CD1c-positive myeloid dendritic cell (primary cell): ENCODE results near the gene ABCF1.
"Not testable (repeated sequence)": the region's sequence is repeated elsewhere in the genome, so short reads cannot be mapped to it uniquely, and the experiment has no call there.

ENCODE experiments used
- DNase-seq: peaks from one replicate; pipeline ENCODE4 v3.0.0-alpha.2; 2016; ENCODE audit errors: extremely low spot score

Gene ABCF1

GRCh38 chr6:30571075-30571761, at the start of gene ABCF1:
Gene ABCF1, plus strand, starts transcription at chr6:30571442. Its CDS starts 46 bp downstream, at chr6:30571488.
- peak; percentile 100 for DNase-seq

- not testable (repeated sequence) for DNase-seq
Observed at GRCh38 chr6:30521952-30522351, 49.3 kb upstream of the ABCF1 start.

DNA sequence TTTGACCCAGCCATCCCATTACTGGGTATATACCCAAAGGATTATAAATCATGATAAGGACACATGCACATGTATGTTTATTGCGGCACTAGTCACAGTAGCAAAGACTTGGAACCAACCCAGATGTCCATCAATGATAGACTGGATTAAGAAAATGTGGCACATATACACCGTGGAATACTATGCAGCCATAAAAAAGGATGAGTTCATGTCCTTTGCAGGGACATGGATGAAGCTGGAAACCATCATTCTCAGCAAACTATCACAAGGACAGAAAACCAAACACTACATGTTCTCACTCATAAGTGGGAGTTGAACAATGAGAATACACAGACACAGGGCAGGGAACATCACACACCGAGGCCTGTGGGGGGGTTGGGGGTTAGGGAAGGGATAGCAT, 44.8 kb upstream of the ABCF1 start:
- DNase-seq, result not testable (repeated sequence)

- DNase-seq, result peak; percentile 69
Observed at GRCh38 chr6:30529349-30529875, 41.8 kb upstream of the ABCF1 start.

GRCh38 chr6:30530014-30530413, 41.2 kb upstream of the ABCF1 start:
- DNase-seq, result peak; percentile 62

DNA sequence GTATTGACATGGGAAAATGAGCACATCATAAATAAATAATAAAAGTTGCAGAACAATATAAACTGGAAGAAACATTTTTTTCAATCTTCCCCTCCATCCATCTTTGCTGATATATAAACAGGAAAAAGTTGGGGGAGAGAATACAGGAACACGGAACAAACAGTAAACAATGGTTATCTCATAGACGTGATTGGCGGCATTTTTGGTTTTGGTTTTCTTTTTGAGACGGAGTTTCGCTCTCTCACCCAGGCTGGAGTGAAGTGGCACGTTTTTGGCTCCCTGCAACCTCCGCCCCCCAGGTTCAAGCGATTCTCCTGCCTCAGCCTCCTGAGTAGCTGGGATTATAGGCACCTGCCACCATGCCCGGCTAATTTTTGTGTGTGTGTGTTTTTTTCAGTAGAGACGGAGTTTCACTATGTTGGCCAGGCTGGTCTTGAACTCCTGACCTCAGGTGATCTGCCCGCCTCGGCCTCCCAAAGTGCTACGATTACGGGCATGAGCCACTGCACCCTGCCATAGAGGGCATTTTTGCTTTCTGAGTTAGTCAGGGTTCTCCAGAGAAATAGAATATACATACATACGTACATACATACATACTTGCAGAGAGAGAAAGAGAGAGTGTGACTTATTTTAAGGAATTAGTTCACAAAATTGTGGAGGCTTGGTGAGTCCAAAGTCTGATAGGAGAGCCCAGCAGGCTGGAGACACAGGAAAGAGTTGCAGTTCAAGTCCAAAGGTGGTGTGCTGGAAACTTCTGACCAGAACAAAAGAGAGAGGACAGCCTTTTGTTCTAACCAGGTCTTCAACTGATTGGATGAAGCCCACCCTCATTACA, 37.6 kb upstream of the ABCF1 start:
- DNase-seq, result no peak

DNA sequence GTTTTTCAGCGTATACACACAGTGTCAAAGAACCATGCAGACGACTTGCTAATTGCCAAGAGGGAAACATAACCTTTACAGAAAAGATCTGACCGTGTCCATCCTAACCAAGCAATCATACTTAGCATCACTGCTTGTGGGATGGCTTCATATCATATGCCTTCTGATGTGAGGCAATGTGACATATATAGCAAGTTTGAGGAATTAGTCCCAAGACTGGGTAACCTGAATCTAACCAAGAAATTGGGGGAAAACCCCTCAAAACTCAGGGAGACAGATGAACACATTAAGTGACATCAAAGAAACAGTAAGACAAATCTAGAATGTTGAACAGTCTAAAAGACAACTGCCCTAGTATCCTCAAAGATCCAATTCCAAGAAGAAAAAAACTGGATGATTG, 33.3 kb upstream of the ABCF1 start:
- no peak for DNase-seq

DNA sequence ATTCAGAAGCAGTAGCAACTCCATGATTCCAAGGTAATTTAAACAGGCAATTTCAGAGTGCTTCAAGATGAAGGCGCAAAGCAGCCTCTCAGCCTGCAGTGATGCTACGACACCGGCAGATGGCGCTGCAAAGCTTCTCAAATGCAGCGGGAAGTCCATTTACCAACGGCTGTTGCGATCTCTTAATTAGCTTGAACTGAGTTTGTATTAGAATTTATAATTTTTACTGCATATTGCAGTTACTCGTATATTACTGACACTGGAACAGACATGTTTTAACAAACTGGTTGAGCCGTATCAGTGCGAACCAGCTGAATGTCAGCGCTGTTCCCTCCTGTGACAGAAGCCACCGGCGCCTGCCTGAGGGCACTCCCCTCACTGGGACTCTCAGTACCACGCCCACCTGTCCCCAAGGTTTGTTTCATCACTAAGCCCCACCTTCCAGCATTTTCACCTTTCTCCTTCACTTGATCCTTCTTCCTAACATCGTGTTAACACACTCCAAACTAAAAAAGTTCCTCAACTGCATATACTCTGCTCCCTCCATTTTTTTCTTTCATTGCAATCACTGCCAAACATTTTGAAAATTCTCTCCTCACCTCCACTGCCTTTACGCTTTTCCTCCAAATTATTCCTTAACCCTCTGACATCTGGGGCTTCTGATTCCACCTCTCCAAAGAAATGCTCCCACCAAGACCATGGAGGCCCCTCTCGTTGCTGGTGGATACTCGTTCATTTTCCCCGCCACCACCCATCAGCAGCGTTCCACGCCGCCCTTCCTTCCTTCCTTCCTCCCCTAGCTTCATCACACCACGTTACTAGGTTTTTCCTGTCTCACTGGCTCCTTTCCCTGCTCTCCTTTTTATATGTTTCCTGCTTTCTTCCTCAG, 29.5 kb upstream of the ABCF1 start:
- DNase-seq, result peak; percentile 92

DNA sequence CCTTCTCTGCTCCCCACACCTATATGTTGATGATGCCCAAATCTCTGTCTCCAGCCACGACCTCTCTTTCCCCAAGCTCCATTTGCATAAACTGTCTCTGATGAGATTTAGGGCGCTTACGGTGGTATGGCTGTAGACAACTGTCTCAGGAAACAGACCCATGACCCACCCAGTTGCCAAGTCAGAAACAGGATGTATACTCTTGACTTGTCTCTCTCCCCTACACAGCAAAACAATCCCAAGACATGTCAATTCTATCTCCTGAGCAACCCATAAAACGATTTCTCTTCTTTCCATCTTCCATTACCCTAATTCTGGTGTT, 28.9 kb upstream of the ABCF1 start:
- no peak for DNase-seq

DNA sequence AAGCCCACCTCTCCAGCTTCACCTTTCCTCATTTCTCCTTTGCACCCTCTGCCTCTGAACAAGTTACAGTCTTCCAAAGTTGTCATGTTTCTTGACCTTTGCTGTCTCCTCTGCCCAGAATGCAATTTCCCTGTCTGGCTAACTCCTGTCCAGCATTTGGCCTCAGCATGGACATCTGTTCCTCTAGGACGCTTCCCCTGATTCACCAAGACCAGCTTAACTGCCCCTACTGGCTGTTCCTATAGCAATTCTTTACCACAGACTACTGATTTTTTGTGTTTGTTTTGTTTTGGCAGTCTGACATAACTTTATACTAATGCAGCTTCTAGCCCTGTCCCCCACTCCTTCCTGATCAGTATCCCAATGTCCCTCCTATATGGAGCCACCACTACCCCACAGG, 28.3 kb upstream of the ABCF1 start:
- no peak for DNase-seq

DNA sequence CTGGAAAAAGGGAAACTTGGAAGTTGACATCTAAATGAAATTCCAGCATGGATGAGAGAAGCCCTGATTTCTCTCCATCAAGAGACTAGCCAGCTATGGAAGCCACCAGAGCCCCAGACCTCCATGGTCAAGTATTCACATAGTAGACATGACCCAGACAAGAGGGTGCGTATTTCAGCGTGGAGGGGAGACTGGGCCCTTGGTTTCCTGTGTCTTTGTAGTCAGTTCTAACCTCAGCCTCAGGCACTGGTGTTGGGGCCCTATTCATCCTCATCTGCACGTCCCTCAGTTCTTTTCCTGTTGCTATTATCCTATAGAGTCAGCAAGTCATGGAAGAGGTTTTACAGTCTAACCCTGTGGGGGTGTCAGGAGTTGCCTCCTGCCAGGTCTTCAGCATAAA, 27.4 kb upstream of the ABCF1 start:
- DNase-seq, result no peak

DNA sequence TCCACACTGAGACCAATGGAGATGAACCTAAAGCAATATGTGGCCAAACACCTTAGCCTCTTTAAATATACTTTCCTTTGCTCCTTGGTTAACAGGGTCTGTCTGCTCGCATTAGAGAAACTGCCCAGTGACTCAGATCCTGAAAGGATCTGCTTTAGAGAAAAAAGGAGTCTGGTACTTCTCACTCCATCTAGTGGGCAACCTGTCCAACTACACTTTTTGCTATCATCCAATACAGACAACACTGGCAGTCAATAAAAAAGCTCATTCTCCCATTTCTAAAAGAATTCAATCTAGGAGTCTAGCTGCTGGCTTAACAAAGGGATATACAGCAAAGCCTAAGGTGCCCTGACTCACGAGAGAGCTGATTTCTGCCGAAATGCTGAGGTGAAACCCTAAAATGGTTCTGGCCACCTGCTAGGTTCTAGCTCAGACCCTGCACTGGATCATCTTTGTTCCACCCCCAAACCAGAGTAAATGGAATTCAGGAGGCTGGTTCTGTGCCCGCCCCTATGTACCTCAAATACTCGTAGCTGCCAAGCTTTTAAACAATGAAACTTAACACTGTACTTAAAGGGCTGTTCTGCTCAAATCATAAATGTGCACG, 26.5 kb upstream of the ABCF1 start:
- DNase-seq, result peak; percentile 68

DNA sequence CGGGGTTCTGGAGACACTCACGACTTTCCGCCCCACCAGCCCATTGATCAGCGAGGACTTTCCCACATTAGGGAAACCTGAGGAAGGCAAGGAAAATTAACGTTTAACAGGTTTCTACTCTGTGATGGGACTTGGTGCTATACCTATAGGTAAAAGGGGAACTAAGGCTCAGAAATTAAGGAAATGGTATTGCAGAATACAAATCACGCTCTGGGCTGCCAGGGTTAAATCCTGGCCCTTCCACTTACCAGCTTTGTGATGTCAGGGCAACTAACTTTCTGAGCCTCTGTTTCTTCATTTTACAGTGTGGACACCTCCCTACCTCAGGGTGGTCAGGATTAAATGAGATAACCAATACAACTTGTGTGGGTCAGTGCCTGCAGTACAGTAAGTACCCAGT, 23.8 kb upstream of the ABCF1 start:
- peak; percentile 25 for DNase-seq

DNA sequence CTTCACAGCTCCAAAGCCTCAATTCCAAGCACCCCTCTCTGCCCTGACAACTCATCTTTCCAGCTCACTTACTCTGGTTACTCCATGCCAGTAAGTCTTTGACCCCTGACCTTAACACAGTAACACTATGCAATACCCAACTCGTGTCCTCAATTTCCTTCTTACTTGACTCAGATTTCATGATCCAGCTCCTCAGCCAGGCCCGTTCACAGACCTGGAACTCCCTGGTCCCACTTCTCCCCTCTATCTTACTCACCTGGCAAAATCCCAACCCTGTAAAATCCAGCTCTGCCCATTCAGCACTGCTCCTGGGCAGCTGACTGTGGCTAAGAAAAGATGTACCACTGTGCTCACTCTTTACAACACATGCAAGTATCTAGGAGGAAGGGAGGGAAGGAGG, 22.9 kb upstream of the ABCF1 start:
- no peak for DNase-seq

- no peak for DNase-seq
Observed at GRCh38 chr6:30554404-30554803, 16.8 kb upstream of the ABCF1 start.

DNA sequence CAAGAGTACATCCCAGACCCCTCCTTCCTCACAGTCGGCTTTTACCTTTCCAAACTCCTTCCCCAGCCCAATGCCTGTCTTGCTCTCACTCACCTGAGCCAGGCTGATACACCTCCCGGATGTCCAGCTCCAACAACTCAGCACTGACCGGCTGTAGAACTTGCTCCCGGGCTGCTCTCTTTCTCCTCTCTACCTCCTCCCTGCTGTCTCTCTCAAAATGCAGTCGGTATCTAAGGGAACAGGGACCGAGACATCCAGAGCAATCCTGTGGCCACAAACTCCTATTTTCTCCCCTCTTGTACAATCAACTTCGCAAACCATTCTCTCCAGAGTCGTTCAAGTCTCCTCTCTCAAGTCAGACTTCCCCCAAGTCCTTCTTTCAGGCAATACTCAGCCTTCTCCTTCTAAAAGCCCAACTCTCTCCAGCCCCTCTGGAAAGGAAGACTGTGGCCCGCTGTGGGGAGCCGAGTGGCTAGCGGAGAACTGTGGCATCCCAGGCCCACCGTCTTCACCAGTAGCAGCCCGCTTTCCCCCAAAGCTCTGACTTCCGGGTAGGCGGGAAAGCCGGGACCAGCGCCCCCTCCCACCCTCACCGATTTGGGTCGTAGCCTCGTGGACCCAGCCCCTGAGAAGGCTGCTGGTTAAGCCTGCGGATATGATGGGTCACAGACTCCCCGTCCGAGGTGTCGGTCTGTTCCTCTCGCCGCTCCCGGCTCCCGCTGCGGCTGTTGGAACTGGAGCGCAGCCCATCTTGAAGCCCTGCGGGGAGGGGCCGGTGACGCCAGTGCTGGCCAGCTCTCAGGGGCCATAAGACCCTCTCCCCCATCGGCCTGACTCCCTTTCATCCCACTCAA, 16.1 kb upstream of the ABCF1 start:
- peak; percentile 14 for DNase-seq

GRCh38 chr6:30555816-30556065, 15.5 kb upstream of the ABCF1 start:
- DNase-seq, result no peak

GRCh38 chr6:30556066-30556905, 15.0 kb upstream of the ABCF1 start, which contains the start of gene GNL1:
Gene GNL1, minus strand, starts transcription at chr6:30556489. Its CDS starts 286 bp downstream, at chr6:30556203.
- DNase-seq, result peak; percentile 97

GRCh38 chr6:30556906-30557682, 14.1 kb upstream of the ABCF1 start, which contains the start of gene PRR3:
Gene PRR3, plus strand, starts transcription at chr6:30557295. Its CDS starts 50 bp downstream, at chr6:30557345.
- DNase-seq, result peak; percentile 95
